GM12873 (cell line): Measurements from ENCODE around the gene SLC9A5.

Source experiments
- TF ChIP-seq, protein P1 (sequence below): IDR thresholded peaks from 2 replicates; pipeline ENCODE4 v1.5.1; 2012; ENCODE audit warnings: low read depth, mild to moderate bottlenecking, moderate library complexity, low read length, control low read depth; ENCODE audit not compliant: insufficient read depth; ENCODE audit errors: missing control alignments

The SLC9A5 gene

DNA sequence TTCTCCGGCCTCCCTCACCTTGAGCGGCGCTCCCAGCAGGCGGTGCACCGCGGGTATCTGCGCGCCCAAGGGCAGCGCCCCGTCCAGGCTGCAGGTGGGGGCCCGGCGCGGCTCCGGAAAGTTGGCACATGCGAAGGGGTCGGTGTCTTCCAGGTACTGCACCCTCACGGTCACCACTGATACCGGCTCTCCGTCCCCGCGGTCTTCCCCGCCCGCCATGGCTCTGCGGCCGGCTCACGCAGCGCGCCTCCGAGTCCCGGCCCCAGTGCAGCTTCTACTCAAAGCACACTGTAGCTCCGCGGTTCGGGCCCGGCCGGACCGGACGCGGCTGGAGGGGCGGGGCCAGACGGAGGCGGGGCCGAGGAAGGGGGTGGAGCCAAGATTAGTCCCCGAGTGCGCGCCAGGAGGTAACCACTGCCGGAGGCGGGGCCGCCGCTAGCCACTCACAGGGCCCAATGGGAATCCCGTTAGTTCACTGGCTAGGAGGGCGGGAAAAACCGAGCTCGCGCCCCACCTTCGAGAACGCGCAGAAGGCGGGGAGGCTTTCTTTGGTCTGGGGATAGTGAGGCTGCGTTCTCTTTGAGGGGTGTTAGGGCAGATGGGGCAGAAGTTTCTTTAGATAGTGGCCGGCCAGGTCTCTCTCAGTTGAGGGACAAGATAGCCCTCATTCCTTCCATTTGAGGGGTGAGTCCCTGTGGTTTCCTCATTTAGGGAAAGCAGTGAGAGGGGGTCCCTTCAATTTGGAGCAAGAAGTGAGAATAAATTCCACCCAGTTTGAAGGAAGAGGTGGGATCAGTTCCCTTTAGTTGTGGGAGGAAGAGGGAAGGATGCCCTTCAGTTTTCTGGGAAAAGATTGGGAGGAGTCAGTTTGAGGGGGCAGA lies 1.3 kb upstream of the SLC9A5 start, which contains the start of gene FHOD1:
TSS of gene FHOD1 (minus strand) at position 290 of the 881 bp plus-strand sequence. CDS start at position 219, 71 bp downstream.
- TF ChIP-seq, protein P1, sequence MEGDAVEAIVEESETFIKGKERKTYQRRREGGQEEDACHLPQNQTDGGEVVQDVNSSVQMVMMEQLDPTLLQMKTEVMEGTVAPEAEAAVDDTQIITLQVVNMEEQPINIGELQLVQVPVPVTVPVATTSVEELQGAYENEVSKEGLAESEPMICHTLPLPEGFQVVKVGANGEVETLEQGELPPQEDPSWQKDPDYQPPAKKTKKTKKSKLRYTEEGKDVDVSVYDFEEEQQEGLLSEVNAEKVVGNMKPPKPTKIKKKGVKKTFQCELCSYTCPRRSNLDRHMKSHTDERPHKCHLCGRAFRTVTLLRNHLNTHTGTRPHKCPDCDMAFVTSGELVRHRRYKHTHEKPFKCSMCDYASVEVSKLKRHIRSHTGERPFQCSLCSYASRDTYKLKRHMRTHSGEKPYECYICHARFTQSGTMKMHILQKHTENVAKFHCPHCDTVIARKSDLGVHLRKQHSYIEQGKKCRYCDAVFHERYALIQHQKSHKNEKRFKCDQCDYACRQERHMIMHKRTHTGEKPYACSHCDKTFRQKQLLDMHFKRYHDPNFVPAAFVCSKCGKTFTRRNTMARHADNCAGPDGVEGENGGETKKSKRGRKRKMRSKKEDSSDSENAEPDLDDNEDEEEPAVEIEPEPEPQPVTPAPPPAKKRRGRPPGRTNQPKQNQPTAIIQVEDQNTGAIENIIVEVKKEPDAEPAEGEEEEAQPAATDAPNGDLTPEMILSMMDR = no peak

GRCh38 chr16:67248073-67248400 lies 742 bp upstream of the SLC9A5 start:
- TF ChIP-seq, protein P1 = no peak

GRCh38 chr16:67249178-67250044 lies 632 bp downstream of the SLC9A5 start:
- TF ChIP-seq, protein P1 = no peak

GRCh38 chr16:67250045-67250327 lies 1.2 kb downstream of the SLC9A5 start:
- TF ChIP-seq, protein P1 = no peak

GRCh38 chr16:67252609-67253497 lies 4.1 kb downstream of the SLC9A5 start:
- TF ChIP-seq, protein P1 = no peak

GRCh38 chr16:67254801-67255552 lies 6.2 kb downstream of the SLC9A5 start:
- TF ChIP-seq, protein P1 = no peak
